DND-41 (cell line): ENCODE data around the gene TCEA2.

Experiments
- ATAC-seq: fragments of 200-7000 bp; cut with Tn5 transposase; 3 replicates; pipeline ENCODE4 v1.9.1; 2021; ENCODE audit warnings: low read depth; ENCODE audit not compliant: insufficient read depth
- DNase-seq: peaks from one replicate; pipeline ENCODE4 v3.0.0-alpha.2; 2020
- H2AFZ ChIP-seq: 2 replicates; pipeline ENCODE4 v1.6.0; 2012; ENCODE audit warnings: low read depth, low read length
- H3K27ac ChIP-seq: 2 replicates; pipeline ENCODE4 v1.5.1; 2012; ENCODE audit warnings: low read length, inconsistent platforms
- H3K27me3 ChIP-seq: fragments of 200-600 bp; sonication (generic); 2 replicates; pipeline ENCODE4 v1.6.0; 2012; ENCODE audit warnings: low read length, mild to moderate bottlenecking, inconsistent platforms; ENCODE audit not compliant: insufficient read depth, poor library complexity
- H3K36me3 ChIP-seq: 2 replicates; pipeline ENCODE4 v1.5.1; 2012; ENCODE audit warnings: low read length, inconsistent platforms; ENCODE audit not compliant: insufficient read depth
- H3K4me1 ChIP-seq: 2 replicates; pipeline ENCODE4 v1.5.1; 2012; ENCODE audit warnings: mild to moderate bottlenecking, low read length; ENCODE audit not compliant: insufficient read depth
- H3K4me2 ChIP-seq: 2 replicates; pipeline ENCODE4 v1.6.0; 2012; ENCODE audit warnings: mild to moderate bottlenecking, moderate library complexity, low read length, inconsistent platforms; ENCODE audit not compliant: insufficient read depth
- H3K4me3 ChIP-seq, 2 experiments: fragments of 200-600 bp in 1 of 2; shearing (Covaris generic) in 1 of 2; 2 replicates each; pipeline ENCODE4 v1.5.1; 2012 to 2016; ENCODE audit warnings: inconsistent platforms in 2 of 2, low read length in 2 of 2, mild to moderate bottlenecking in 2 of 2, low read depth in 1 of 2, moderate library complexity in 1 of 2
- H3K79me2 ChIP-seq: 2 replicates; pipeline ENCODE4 v1.6.0; 2012; ENCODE audit warnings: low read length, inconsistent platforms; ENCODE audit not compliant: insufficient read depth
- H3K9ac ChIP-seq: 2 replicates; pipeline ENCODE4 v1.6.0; 2012; ENCODE audit warnings: low read depth, mild to moderate bottlenecking, inconsistent platforms, low read length, moderate library complexity
- H3K9me3 ChIP-seq: 2 replicates; pipeline ENCODE4 v1.5.1; 2012; ENCODE audit warnings: low read length, moderate library complexity, mild to moderate bottlenecking, inconsistent platforms; ENCODE audit not compliant: insufficient read depth, severe bottlenecking
- H4K20me1 ChIP-seq: 2 replicates; pipeline ENCODE4 v1.6.0; 2012; ENCODE audit warnings: low read length; ENCODE audit not compliant: insufficient read depth
- EZH2 ChIP-seq: IDR thresholded peaks from 3 replicates; pipeline ENCODE4 v1.6.1; 2012; ENCODE audit warnings: borderline replicate concordance, low read depth, mild to moderate bottlenecking, moderate library complexity, low read length, inconsistent platforms; ENCODE audit not compliant: severe bottlenecking
- TF ChIP-seq, protein P1 (sequence below): IDR thresholded peaks from 2 replicates; pipeline ENCODE4 v1.5.1; 2012; ENCODE audit warnings: borderline replicate concordance, low read length, moderate library complexity, mild to moderate bottlenecking; ENCODE audit not compliant: poor library complexity, severe bottlenecking; ENCODE audit errors: extremely low read depth

TCEA2 gene

DNA sequence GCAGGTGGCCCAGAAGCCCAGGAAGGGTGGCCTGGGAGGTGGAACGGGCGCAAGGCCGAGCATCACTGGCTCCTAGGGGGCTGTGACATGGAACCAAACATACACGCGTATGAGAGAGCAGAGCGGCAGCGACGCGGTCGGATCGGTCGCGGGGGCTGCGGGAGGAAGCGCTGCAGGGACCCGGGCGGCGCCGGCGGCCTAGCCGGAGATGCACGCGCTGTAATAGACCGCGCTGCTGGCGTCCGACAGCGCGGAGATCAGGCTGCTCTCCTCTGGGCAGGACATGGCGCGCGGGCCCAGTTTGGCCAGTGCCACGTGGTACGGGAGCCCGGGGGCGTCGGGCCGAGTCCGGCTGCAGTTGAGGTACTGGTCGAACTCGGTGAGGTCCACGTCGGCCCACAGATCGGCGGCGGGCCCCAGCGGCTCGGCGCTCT lies 15.0 kb upstream of the TCEA2 start:
- H4K20me1 ChIP-seq, result no peaks in the 10 kb centered on the region
- no peaks in the 10 kb centered on the region for H3K4me1 ChIP-seq
- no peak overlapping the region for H3K4me2 ChIP-seq
- H3K27ac ChIP-seq, result no peak overlapping the region
- no peaks in the 10 kb centered on the region for H3K36me3 ChIP-seq
- no peaks in the 10 kb centered on the region for H3K27me3 ChIP-seq
- H3K9ac ChIP-seq, result no peak overlapping the region
- H2AFZ ChIP-seq, result no peak overlapping the region
- H3K4me3 ChIP-seq, result no peak overlapping the region
- no peaks in the 10 kb centered on the region for H3K9me3 ChIP-seq
- ATAC-seq (no peak), DNase-seq (no peak)
- H3K79me2 ChIP-seq, result no peaks in the 10 kb centered on the region
- TF ChIP-seq, protein P1, sequence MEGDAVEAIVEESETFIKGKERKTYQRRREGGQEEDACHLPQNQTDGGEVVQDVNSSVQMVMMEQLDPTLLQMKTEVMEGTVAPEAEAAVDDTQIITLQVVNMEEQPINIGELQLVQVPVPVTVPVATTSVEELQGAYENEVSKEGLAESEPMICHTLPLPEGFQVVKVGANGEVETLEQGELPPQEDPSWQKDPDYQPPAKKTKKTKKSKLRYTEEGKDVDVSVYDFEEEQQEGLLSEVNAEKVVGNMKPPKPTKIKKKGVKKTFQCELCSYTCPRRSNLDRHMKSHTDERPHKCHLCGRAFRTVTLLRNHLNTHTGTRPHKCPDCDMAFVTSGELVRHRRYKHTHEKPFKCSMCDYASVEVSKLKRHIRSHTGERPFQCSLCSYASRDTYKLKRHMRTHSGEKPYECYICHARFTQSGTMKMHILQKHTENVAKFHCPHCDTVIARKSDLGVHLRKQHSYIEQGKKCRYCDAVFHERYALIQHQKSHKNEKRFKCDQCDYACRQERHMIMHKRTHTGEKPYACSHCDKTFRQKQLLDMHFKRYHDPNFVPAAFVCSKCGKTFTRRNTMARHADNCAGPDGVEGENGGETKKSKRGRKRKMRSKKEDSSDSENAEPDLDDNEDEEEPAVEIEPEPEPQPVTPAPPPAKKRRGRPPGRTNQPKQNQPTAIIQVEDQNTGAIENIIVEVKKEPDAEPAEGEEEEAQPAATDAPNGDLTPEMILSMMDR, result no peak
- TF ChIP-seq EZH2, result no peak

DNA sequence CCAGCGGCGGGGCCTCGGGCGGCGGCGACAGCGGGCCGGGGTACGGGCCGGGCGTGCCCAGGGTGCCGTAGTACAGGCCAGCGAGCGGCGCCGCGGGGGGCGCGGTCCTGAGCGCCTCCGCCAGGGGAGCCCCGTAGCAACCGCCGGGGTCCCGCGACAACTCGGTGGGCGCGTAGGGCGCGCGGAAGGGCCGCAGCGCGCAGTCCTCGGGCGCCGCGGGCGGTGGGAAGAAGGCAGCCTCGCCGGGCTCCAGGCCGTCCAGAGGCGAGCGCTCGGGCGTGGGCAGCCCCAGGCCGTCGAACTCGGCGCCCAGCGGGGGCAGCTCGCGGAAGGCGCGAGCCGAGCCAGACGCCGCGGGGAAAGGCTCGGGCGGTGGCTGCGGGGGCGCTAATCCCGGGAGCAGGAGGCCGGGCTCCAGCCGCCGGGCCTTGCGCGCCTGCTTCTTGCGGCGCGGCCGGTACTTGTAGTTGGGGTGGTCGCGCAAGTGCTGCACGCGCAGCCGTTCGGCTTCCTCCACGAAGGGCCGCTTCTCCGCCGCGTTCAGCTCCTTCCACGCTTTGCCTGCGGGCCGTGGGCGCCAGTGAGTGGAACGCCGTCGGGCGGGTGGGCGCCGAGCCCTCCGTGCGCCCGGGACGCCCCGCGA lies 14.5 kb upstream of the TCEA2 start:
- Histone ChIP-seq H3K4me1 (no peaks in the 10 kb centered on the region), H3K36me3 (no peaks in the 10 kb centered on the region), H2AFZ (no peak overlapping the region), H3K9me3 (no peaks in the 10 kb centered on the region), H3K27ac (no peak overlapping the region), H3K4me2 (no peak overlapping the region), H3K27me3 (no peaks in the 10 kb centered on the region), H4K20me1 (no peaks in the 10 kb centered on the region), H3K4me3 (no peak overlapping the region), H3K79me2 (no peaks in the 10 kb centered on the region), H3K9ac (no peak overlapping the region)
- TF ChIP-seq EZH2, result no peak
- TF ChIP-seq, protein P1, result no peak
- no peak for ATAC-seq
- no peak for DNase-seq

DNA sequence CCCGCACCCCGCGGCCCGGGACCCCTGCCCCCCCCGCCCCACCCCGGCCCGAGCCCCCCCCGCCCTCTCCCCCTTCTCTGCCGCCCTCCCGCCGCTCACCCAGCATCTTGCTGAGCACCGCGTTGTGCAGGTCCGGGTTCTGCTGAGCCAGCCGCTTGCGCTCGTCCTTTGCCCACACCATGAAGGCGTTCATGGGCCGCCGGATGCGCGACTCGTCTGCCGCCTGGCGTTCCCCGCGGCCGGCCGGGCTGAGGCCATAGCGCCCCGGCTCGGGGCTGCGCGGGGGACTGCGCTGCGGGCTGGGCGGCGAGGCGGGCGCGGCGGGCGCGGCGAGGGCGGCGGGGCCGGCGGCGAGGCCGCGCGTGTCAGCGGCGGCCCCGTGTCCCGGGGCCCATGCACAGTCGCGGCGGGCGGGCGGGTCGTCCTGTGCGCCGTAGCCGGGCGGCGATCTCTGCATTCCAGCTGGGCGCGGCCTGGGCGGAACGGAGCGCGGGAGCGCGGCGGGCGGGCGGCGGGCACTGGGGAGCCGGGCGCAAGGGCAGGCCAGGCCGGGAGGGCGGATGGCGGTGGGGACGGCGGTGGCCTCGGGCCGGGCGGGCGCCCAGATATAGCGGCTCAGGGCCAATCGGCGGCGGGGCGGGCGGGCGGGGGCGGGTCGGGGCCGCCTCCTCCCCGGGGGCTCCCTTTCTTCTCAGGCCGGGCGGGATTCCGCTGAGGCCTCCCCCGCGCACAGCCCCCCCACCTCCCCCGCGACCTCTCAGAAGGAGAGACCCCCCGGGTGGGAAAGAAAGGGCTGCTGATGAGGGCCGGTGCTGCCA lies 13.7 kb upstream of the TCEA2 start, which contains the start of gene SOX18:
SOX18 (minus strand) TSS at position 580 of the 818 bp plus-strand sequence; CDS start at position 457, 123 bp downstream.
- H3K36me3 ChIP-seq, result no peaks in the 10 kb centered on the region
- H3K4me2 ChIP-seq, result no peak within 1 kb of the TSS
- no peak within 1 kb of the TSS for H3K4me3 ChIP-seq
- no peak for DNase-seq
- no peaks in the 10 kb centered on the region for H3K27me3 ChIP-seq
- no peak for ATAC-seq
- no peaks in the 10 kb centered on the region for H3K9me3 ChIP-seq
- H4K20me1 ChIP-seq, result no peaks in the 10 kb centered on the region
- H3K27ac ChIP-seq, result no peak within 1 kb of the TSS
- H2AFZ ChIP-seq, result no peak within 1 kb of the TSS
- no peak for TF ChIP-seq EZH2
- H3K79me2 ChIP-seq, result no peaks in the 10 kb centered on the region
- no peak within 1 kb of the TSS for H3K9ac ChIP-seq
- no peaks in the 10 kb centered on the region for H3K4me1 ChIP-seq

DNA sequence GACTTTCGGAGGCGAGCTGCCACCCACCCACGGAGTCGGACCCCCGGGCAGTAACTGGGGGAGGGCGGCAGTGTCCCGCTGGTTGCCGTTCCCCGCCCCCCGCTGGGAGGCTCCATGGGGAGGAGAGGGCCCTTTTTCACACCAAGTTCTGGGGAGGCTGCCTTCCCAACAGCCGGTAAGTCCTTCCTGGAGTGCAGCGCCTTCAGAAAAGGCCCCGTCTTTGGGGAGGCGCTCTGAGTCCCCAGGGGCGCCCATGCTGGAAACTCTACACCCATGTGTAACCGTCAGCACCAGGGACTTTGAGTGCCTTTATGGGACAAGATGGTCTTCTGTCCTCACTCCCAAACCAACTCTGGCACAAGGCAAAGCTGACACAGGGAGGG lies 13.1 kb upstream of the TCEA2 start:
- Histone ChIP-seq H3K4me2 (no peak overlapping the region), H4K20me1 (no peaks in the 10 kb centered on the region), H3K79me2 (no peaks in the 10 kb centered on the region), H3K27me3 (no peaks in the 10 kb centered on the region), H3K9me3 (no peaks in the 10 kb centered on the region), H3K4me3 (no peak overlapping the region), H3K36me3 (no peaks in the 10 kb centered on the region), H3K4me1 (no peaks in the 10 kb centered on the region), H3K27ac (no peak overlapping the region), H3K9ac (no peak overlapping the region), H2AFZ (no peak overlapping the region)
- ATAC-seq (no peak), DNase-seq (no peak)
- TF ChIP-seq, protein P1, result no peak
- no peak for TF ChIP-seq EZH2
